ENCODE measurements around the gene CXCL11.

GRCh38 chr4:75985116-75985515 lies 50.8 kb downstream of the CXCL11 start:
- TF ChIP-seq CTCF (IDR thresholded peaks at IDR 0.05) (no peak), POLR2AphosphoS5 (IDR thresholded peaks at IDR 0.05) (no peak)

Data from transverse colon (tissue), 4 donors.